HFFc6 (cell line): ENCODE measurements around the gene ROPN1B. TPM values are rescaled to one million over a fixed set of nuclear protein-coding genes. Genes with fewer than 3 reads are reported as not detected.

ENCODE experiments used
- DNase-seq: peaks from one replicate; pipeline ENCODE4 v3.0.0-alpha.2; 2018
- H3K27ac Mint-ChIP-seq: 2 replicates; pipeline ENCODE4 v1.8.0; 2020; ENCODE audit warnings: mild to moderate bottlenecking, mixed read lengths
- H3K27me3 Mint-ChIP-seq: 2 replicates; pipeline ENCODE4 v1.8.0; 2021; ENCODE audit warnings: mild to moderate bottlenecking, moderate library complexity, mixed read lengths; ENCODE audit not compliant: insufficient read depth
- H3K36me3 Mint-ChIP-seq: 2 replicates; pipeline ENCODE4 v1.8.0; 2021; ENCODE audit warnings: low read depth, mixed read lengths
- H3K4me1 Mint-ChIP-seq: 2 replicates; pipeline ENCODE4 v1.8.0; 2020; ENCODE audit warnings: low read depth, mixed read lengths
- H3K4me3 Mint-ChIP-seq: 2 replicates; pipeline ENCODE4 v1.8.0; 2020; ENCODE audit warnings: mild to moderate bottlenecking, moderate library complexity, mixed read lengths
- H3K9me3 Mint-ChIP-seq: 2 replicates; pipeline ENCODE4 v1.8.0; 2020; ENCODE audit warnings: mild to moderate bottlenecking, mixed read lengths
- total RNA-seq, 6 experiments: library from RNA; stranded (reverse); fragmentation: NEBNext Ultra II Directional; extraction: Animal tissue kit (Norgen Biotek cat#: 25700); gene quantifications; 2 replicates in 1 of 6; 3 replicates in 5 of 6; pipeline ENCODE4 v1.2.3, GENCODE V29; 2021
- TF ChIP-seq, protein P1 (sequence below): fragments of 200-600 bp; sonication (generic); IDR thresholded peaks from 2 replicates; pipeline ENCODE4 v1.5.0; 2021; ENCODE audit warnings: antibody characterized with exemption, mild to moderate bottlenecking

Gene ROPN1B
- total RNA-seq, 6 experiments from 2014 or later = not detected

- Mint-ChIP-seq H3K4me1 (peaks cover 3% of the 10 kb centered on the region), H3K36me3 (peaks cover 35% of the 10 kb centered on the region), H3K4me3 (no peak overlapping the region), H3K9me3 (peaks cover 22% of the 10 kb centered on the region), H3K27ac (no peak overlapping the region), H3K27me3 (no peaks in the 10 kb centered on the region; the same call in none of the 2 replicates)
- TF ChIP-seq, protein P1, sequence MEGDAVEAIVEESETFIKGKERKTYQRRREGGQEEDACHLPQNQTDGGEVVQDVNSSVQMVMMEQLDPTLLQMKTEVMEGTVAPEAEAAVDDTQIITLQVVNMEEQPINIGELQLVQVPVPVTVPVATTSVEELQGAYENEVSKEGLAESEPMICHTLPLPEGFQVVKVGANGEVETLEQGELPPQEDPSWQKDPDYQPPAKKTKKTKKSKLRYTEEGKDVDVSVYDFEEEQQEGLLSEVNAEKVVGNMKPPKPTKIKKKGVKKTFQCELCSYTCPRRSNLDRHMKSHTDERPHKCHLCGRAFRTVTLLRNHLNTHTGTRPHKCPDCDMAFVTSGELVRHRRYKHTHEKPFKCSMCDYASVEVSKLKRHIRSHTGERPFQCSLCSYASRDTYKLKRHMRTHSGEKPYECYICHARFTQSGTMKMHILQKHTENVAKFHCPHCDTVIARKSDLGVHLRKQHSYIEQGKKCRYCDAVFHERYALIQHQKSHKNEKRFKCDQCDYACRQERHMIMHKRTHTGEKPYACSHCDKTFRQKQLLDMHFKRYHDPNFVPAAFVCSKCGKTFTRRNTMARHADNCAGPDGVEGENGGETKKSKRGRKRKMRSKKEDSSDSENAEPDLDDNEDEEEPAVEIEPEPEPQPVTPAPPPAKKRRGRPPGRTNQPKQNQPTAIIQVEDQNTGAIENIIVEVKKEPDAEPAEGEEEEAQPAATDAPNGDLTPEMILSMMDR = no peak
- DNase-seq = no peak
These were observed 60.3 kb downstream of the ROPN1B start for GRCh38 chr3:126029241-126029640.

GRCh38 chr3:126030455-126030854, 61.5 kb downstream of the ROPN1B start:
- Mint-ChIP-seq H3K9me3 (peaks cover 22% of the 10 kb centered on the region), H3K27me3 (no peaks in the 10 kb centered on the region; the same call in none of the 2 replicates), H3K4me1 (peaks cover 15% of the 10 kb centered on the region), H3K4me3 (no peak overlapping the region), H3K27ac (no peak overlapping the region), H3K36me3 (peaks cover 31% of the 10 kb centered on the region)
- no peak for DNase-seq
- TF ChIP-seq, protein P1 = no peak

- Mint-ChIP-seq H3K27ac (no peak overlapping the region), H3K4me1 (peaks cover 18% of the 10 kb centered on the region), H3K9me3 (peaks cover 22% of the 10 kb centered on the region), H3K36me3 (peaks cover 33% of the 10 kb centered on the region), H3K27me3 (no peaks in the 10 kb centered on the region), H3K4me3 (no peak overlapping the region)
- TF ChIP-seq, protein P1 = no peak
- DNase-seq = no peak
These were observed 63.0 kb downstream of the ROPN1B start for GRCh38 chr3:126031981-126032471.

Other genes with a start within 250 kb of the ROPN1B start
- gene SLC41A3, start 114.9 kb downstream of the ROPN1B start, total RNA-seq = 10 to 100 TPM; 41.6 to 54.8 (median 44.7) TPM
- under 1 TPM in 1 of 6 experiments, not detected in 5; 0.05 TPM for gene ALDH1L1, start 211.4 kb downstream of the ROPN1B start, total RNA-seq